ENCODE results near the gene PLAC9.
"Not testable (repeated sequence)": the region's sequence is repeated elsewhere in the genome, so short reads cannot be mapped to it uniquely, and the experiment has no call there.

The PLAC9 gene

GRCh38 chr10:80139265-80139664 is 6.7 kb downstream of the PLAC9 start:
- no peak for DNase-seq (ENCODE audit: low spot score)

- DNase-seq (ENCODE audit: low spot score): no peak
Measured at GRCh38 chr10:80140251-80140650, 7.7 kb downstream of the PLAC9 start.

- DNase-seq (ENCODE audit: low spot score): no peak
Measured at GRCh38 chr10:80141696-80142460, 9.3 kb downstream of the PLAC9 start.

GRCh38 chr10:80144067-80144695 is 11.7 kb downstream of the PLAC9 start:
- DNase-seq (ENCODE audit: low spot score): peak; percentile 14

GRCh38 chr10:80144696-80145131 is 12.2 kb downstream of the PLAC9 start:
- no peak for DNase-seq (ENCODE audit: low spot score)

GRCh38 chr10:80145406-80146308 is 13.1 kb downstream of the PLAC9 start:
- not testable (repeated sequence) for DNase-seq (ENCODE audit: low spot score)

GRCh38 chr10:80146918-80147317 is 14.4 kb downstream of the PLAC9 start:
- no peak for DNase-seq (ENCODE audit: low spot score)

- DNase-seq (ENCODE audit: low spot score): no peak
Measured at GRCh38 chr10:80148166-80148805, 15.8 kb downstream of the PLAC9 start.

- DNase-seq (ENCODE audit: low spot score): no peak
Measured at GRCh38 chr10:80149123-80149522, 16.6 kb downstream of the PLAC9 start.

GRCh38 chr10:80150172-80150571 is 17.6 kb downstream of the PLAC9 start:
- no peak for DNase-seq (ENCODE audit: low spot score)

- DNase-seq (ENCODE audit: low spot score): no peak
Measured at GRCh38 chr10:80152820-80153219, 20.3 kb downstream of the PLAC9 start.

GRCh38 chr10:80153460-80153859 is 20.9 kb downstream of the PLAC9 start:
- no peak for DNase-seq (ENCODE audit: low spot score)

- DNase-seq (ENCODE audit: low spot score): no peak
Measured at GRCh38 chr10:80154626-80154977, 22.1 kb downstream of the PLAC9 start.

- DNase-seq (ENCODE audit: low spot score): no peak
Measured at GRCh38 chr10:80154978-80155695, 22.6 kb downstream of the PLAC9 start.

- no peak for DNase-seq (ENCODE audit: low spot score)
Measured at GRCh38 chr10:80155696-80156215, 23.2 kb downstream of the PLAC9 start.

- no peak for DNase-seq (ENCODE audit: low spot score)
Measured at GRCh38 chr10:80156216-80156615, 23.7 kb downstream of the PLAC9 start.

GRCh38 chr10:80157561-80157960 is 25.0 kb downstream of the PLAC9 start:
- no peak for DNase-seq (ENCODE audit: low spot score)

GRCh38 chr10:80158126-80158525 is 25.6 kb downstream of the PLAC9 start:
- DNase-seq (ENCODE audit: low spot score): no peak

- DNase-seq (ENCODE audit: low spot score): no peak
Measured at GRCh38 chr10:80158598-80159127, 26.1 kb downstream of the PLAC9 start.

- DNase-seq (ENCODE audit: low spot score): no peak
Measured at GRCh38 chr10:80159166-80159873, 26.8 kb downstream of the PLAC9 start.
